Fibroblast of the aortic adventitia (primary cell): Measurements from ENCODE around the gene FBLN1. TPM values are rescaled to one million over a fixed set of nuclear protein-coding genes. Genes with fewer than 3 reads are reported as not detected.

Experiments used
- DNase-seq: peaks from one replicate; pipeline ENCODE4 v3.0.0-alpha.2; 2010; ENCODE audit warnings: low read depth
- H3K4me3 ChIP-seq: 2 replicates; pipeline ENCODE4 v1.5.1; 2011; ENCODE audit warnings: low read depth, mild to moderate bottlenecking, control low read depth, low read length, moderate library complexity
- total RNA-seq: library from RNA; depleted of rRNA; stranded (reverse); fragments of >200 nt; gene quantifications from 2 replicates; pipeline ENCODE4 v1.2.3, GENCODE V29; 2012; ENCODE audit warnings: low replicate concordance
- TF ChIP-seq, protein P1 (sequence below): IDR thresholded peaks from 2 replicates; pipeline ENCODE4 v1.5.1; 2011; ENCODE audit warnings: mild to moderate bottlenecking, low read length, control low read depth, inconsistent platforms; ENCODE audit not compliant: insufficient read depth

FBLN1 gene
- total RNA-seq, 1 donor = 561 TPM

DNA sequence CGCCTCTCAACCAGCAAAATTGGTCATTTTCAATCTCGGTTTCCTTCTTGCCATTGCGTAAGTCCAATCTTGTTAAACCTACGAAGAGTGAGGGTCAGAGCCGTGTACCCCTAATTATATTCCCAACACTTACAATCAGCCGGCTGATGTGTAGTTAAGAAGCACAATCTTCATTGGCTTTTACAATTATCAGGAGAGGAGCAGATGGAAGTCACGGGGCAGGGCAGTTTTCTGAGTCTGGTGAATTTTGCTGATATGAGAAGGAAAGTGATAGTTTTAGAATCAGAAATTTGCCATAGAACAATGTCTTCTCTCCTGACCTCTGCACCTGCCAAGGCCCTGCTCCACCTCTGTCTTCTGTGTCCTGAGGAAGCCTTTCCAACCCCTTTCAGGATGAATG lies 134.0 kb downstream of the FBLN1 start:
- TF ChIP-seq, protein P1, sequence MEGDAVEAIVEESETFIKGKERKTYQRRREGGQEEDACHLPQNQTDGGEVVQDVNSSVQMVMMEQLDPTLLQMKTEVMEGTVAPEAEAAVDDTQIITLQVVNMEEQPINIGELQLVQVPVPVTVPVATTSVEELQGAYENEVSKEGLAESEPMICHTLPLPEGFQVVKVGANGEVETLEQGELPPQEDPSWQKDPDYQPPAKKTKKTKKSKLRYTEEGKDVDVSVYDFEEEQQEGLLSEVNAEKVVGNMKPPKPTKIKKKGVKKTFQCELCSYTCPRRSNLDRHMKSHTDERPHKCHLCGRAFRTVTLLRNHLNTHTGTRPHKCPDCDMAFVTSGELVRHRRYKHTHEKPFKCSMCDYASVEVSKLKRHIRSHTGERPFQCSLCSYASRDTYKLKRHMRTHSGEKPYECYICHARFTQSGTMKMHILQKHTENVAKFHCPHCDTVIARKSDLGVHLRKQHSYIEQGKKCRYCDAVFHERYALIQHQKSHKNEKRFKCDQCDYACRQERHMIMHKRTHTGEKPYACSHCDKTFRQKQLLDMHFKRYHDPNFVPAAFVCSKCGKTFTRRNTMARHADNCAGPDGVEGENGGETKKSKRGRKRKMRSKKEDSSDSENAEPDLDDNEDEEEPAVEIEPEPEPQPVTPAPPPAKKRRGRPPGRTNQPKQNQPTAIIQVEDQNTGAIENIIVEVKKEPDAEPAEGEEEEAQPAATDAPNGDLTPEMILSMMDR = no peak
- H3K4me3 ChIP-seq = no peak overlapping the region
- DNase-seq = no peak

DNA sequence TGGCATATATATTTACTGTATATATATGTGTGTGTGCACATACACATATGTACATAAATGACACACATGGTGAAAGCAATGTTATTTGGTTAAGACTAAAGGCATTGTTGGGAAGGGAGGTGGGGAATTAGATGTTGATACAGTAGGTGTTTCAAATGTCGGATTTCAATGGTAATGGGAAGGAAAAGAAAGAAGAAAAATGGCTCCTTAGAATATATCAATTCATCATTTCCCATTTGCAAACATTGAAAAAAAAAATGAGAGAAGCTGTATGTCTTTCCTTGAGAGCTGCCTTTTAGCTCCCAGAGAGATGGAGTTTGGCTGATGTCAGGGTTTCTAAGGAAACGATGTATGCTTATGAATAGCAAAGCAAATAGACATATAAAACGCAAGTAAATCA lies 135.5 kb downstream of the FBLN1 start:
- DNase-seq = no peak
- H3K4me3 ChIP-seq = no peak overlapping the region

DNA sequence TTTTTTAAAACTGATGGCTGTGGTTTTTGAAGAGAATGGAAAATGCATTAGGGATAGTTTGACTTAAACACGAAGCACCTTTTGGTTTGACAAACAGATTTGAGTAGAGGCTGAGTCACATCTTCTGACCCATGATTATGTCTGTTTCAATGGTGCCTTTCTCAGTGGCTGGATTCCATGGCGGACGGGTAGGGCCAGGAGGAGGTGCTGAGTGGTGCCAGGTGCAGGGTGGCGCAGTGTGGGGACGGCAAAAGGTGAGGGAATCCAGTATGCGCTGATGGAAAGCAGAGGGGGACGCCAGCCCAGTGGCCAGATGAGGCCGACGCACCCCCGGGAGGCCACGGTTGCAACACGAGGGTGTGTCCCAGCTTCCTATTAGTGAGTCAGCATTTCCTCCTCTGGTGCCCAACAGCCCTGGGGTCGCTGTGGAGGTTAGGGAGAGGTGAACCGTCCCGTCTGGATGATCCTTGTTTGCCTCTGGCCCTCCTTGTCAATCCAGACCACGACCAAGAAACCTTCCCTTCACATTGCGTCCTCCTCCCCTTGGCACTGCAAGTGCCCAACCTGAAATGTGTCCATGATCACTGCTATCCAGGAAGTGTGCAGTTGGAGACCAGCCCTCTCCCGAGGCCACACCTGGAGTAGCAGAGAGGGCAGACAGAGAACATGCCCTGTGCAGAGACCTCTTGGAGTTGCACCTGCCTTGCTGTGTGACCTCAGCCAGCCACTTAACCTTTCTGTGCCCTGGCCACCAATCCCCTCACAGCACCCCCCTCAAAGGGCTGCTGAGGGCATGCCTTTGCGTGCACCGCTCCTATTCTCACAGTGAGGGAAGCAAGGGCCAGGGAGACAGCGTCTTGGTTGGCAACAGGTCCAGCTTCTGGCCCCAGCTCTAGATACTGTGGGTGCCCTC lies 136.4 kb downstream of the FBLN1 start:
- DNase-seq = peak; percentile 69
- H3K4me3 ChIP-seq = no peak overlapping the region
- TF ChIP-seq, protein P1 = peak; percentile 7

More for the DNA sequence above, 135.5 kb downstream of the FBLN1 start:
- TF ChIP-seq, protein P1 = no peak

DNA sequence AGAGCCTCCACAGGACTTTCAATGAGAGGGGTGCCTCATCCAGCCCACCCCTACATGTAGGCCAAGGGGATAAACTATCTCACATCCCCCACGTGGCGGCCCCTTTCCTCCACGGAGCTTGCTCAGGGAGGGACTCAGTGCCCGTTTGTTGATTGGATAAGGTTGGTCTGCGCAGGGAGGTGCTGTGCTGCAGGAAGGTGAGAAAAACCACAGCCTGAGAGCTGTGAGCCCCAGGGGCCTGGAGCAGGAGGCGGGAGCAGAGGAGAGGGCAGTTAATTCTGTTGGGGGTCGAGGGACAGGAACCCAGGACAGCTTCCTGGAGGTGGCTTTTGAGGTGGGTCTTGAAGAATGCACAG lies 137.0 kb downstream of the FBLN1 start:
- TF ChIP-seq, protein P1 = no peak
- no peak overlapping the region for H3K4me3 ChIP-seq
- no peak for DNase-seq

DNA sequence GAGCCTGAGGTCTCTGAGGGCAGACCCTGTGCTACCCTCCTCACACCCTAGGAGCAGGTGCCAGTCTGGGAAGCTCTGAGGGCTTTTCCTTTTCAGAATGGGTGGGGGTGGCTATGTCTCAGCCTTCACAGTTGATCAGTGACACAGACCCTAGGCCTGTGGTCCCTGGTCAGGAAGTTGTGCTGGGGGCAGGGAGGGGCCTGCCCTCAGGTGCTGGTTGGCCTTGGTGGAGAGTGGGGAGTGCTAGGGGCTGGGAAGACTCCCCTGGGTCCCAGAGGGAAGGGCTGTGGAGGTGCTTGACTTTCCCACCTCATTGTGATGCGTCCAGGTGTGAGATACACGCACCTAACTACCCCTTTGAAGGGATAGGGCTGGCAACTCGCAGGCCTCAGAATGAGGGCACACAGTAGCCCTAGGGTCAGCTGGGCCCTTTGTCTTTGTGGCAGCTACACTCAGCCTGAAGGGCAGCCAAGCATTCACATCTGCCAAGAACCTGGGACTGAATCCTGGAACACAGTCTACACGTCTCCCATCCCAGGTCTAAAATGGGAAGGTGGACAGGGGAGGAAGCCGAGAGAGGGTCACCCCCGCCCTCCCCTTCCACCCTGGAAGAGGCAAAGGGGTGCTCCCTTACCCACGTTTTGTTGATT lies 137.7 kb downstream of the FBLN1 start:
- TF ChIP-seq, protein P1 = no peak
- H3K4me3 ChIP-seq = no peak overlapping the region
- no peak for DNase-seq

DNA sequence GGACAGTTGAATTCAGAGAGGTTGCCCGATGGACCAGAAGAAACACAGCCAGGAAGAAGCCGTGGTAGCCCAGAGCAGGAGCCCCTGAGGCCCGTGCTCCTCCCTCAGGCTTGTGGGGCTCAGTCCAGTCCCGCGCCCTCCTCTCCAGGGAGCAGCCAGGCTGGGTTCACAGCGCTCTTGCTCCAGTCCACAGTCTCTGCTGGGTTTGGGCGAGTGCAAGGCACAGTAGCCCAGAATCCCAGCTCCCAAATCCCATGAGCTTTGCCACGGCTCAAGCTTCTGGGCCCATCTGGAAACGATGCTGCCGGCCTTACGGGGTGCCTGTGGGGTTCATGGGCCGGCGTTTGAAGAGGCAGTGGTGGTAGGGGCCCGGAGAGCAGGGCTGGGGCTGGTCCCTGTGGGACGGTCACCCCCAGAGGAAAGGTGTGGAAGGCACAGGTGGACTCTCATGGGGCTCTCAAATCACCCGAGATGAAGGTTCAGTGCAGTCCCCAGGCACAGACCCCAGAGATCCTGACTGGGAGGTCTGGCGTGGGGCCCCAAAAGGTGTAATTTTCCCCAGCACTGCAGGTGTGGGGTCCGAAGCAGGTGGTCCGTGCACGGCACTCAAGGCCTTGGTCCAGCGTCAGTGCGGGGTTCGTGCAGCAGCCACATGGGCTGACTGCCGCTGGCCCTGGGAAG lies 138.4 kb downstream of the FBLN1 start:
- TF ChIP-seq, protein P1 = no peak
- no peak overlapping the region for H3K4me3 ChIP-seq
- DNase-seq = no peak
